Measurements from ENCODE around the gene SLC25A41.
A peak's percentile ranks its signal among the peaks of the same experiment; 100 is the strongest.
"Not testable (repeated sequence)": the region's sequence is repeated elsewhere in the genome, so short reads cannot be mapped to it uniquely, and the experiment has no call there.

SLC25A41 gene

DNA sequence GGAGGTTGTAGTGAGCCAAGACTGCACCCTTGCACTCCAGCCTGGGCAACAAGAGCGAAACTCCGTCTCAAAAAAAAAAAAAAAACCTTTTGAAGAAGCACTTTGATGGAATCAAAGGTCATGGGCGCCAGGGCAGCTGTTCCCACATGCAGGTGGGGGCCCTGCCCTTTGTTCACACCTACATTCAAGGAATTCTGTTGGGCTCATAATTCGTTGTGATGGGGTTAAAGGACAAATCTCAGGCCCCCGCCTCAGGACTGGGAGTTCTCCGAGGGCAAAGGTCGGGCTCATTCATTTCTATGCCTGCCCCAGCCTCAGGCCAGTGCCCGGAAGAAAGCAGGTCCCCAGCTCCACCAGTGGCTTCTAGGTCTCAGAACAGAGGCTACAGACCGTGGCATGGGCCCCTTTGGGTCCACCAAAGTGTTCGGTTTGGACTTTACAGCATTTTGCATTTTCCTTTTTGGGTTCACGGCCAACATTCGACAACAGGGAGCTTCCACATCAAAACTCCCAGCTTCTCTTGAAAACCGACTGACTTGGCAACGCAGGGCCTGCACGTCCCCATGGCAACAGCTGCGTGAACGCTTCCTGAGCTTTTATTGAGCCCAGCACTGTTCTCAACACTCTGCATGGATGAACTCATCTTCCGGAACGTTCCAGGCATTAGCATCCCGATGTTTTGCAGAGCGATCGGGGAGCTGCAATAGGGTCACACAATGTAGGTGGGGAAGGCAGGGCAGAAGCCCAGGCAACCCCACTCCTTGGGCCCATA lies 30.5 kb downstream of the SLC25A41 start:
- no peak for DNase-seq

DNA sequence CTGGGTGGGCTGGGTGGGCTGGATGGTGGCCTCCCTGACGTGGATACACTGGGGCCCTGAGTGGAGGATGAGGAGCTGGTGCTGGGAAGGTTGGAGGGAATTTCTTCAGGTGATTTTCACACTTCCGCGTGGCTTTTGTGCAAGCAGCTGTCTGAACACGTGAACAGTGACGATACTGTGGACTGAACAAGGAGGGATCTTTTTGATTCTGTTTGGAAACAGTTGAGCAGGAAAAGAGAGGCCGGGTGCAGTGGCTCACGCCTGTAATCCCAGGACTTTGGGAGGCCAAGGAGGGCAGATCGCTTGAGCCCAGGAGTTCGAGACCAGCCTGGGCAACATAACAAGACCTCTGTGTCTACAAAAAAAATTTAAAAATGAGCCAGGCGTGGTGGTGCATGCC lies 31.5 kb downstream of the SLC25A41 start:
- DNase-seq, result no peak

DNA sequence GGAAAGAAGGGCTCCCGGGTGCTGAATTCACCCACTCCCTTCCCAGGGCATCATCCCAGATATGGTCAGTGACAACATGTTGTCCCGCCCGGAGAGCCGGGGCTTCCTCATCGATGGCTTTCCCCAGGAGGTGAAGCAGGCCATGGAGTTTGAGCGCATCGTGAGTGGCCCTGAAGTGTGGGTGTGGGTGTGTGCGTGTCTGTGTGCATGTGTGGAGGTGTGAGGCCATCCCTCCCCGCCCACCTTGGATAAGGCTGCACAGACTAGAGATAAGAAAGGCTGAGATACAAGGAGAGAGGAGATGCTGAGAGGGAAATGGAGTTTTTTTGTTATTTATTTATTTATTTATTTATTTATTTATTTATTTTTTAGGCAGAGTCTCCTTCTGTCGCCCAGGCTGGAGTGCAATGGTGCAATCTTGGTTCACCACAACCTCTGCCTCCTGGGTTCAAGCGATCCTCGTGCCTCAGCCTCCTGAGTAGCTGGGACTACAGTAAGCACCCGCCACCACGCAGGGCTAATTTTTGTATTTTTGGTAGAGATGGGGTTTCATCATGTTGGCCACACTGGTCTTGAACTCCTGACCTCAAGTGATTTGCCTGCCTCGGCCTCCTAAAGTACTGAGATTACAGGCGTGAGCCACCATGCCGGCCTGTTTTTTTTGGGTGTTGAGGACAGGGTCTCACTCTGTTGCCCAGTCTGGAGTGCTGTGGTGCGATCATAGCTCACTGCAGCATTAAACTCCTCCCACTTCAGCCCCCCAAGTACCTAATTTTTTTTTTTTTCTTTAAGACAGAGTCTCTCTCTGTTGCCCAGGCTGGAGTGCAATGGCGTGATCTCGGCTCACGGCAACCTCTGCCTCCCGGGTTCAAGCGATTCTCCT lies 33.3 kb downstream of the SLC25A41 start:
- not testable (repeated sequence) for DNase-seq

DNA sequence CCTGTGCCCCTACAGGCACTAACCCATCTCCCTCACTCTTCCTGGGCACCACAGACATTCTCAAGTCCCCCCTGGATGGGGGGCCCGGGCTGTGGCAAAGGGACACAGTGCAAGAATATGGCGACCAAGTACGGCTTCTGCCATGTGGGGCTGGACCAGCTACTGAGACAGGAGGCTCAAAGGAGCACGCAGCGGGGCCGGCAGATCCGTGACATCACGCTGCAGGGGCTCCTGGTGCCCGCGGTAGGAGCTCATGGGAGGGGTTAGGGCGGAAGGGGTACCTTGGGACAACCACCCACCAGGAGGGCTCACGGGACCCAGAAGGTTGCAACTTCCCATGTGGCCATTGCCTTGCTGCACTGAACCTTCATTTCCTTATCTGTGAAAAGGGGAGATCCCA lies 37.3 kb downstream of the SLC25A41 start:
- DNase-seq, result no peak

DNA sequence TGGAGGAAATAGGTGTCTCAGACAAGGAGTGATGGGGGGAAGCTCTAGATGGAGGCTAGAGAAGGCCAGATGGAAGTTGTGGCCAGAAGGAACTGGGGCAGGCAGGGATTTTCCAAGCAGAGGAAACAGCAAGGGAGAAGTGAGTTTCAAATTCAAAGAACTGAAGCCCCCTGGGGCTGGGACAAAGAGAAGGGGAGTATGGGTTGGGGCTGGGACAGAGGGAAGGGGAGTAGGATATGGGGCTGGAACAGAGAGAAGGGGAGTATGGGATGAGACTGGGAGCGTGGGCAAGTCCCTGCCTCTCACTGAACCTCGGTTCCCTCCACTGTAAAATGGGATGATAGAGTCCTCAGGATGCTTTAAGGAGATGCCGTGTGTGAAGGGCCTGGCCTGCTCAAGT lies 38.7 kb downstream of the SLC25A41 start:
- no peak for DNase-seq

DNA sequence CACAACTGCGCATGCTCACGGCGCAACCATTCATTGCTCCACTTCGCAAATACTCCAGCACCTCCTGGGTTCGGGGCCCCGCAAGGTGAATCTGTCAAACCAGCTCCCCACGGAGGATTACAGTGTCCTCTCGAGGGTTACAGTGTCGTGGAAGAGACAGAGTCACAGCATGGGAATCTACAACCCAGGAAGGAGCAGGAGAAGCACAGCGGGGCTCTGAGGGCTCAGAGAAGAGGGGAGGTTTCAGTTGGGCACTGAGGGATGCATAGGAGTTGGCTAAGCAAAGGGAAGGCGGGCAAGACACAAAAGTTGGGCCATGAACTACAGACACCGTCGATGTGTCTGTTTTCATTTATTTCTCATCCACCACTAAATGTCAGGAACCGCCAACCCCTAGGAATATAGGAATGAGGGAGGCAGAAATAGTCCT lies 39.6 kb downstream of the SLC25A41 start:
- DNase-seq, result no peak

DNA sequence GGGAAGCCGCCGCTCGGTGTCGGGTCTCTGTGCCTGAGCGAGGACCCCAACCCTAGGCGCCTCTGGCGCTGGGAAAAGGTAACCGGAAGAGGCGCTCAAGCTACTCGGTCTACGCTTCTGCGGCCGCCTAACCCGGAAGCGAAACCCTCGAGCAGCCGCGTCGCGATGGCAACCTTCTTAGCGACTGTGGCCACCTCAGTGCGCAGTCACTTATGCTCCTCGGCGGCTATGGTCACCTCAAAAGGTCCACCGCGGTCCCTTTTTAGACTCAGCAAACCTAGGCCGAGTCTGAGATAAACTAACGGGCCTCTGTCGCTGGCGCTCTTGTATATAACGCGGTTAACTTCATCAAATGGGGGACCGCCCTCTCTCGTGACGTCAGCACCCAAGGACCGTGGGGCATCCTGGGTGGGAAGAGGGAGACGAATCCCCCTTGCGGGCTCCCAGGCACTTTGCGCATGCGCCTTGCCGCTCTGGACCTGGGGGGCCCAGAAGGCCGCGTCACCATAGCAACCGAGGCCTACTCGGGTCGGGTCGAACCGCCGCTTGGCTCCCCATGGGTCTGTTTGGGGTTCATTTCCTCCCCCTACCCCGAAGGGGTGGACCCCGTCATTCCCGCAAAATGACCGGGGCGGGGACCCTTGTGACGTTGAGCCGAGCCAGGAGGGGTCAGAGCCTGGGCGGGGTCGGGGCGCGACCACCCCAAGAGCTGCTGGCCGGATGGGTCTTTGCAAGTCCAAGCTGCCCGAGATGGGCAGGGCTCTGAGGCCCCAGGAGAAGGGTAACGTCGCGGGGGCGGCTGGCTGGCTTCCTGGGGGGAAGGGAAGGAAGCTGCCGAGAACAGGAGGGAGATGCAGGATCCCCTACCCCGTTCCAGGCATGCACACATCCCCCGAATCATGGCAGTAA lies 40.2 kb downstream of the SLC25A41 start, which contains the start of gene GTF2F1:
Gene GTF2F1 (minus strand): TSS at position 91 of the 909 bp plus-strand sequence. CDS start 169 bp downstream, outside the sequence.
- DNase-seq, result peak; percentile 80

DNA sequence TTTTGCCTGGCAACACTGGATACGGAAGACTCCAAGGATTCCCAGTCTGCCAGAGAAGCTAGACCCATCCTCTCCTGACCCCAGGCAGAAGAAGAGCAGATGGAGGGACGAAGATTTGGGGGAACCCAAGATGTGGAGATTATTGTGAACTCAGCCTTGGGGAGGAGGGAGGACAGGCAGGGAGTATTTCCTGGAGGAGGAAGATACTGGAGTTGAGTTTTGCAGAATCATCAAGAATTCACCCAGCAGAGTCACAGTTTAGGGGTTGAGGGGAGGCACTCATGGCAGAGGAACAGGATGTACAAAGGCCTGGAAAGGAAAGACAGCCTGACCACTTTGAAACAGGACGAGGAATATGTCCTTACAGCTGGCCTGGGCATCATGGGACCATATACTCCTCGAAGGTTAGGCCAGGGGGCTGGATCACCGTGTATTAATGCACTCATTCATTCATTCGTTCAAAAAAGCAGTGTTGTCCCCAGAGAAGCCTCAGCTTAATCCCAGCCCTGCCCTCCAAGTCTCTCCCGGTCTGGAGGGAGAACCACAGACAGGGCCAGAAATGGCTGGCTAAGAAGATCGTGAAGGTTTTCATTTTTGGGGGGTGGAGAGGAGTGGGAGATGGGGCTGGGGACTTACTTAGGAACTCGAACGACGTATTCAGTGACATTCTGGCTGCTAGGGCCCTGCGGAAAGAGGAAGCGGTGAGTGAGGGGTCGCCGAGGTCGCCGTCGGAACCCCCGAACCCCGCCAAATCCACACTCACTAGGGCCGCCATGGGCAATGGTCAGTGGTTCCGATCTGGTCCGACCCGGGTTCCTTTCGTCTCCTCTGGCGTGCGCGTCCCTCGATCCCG lies 41.1 kb downstream of the SLC25A41 start:
- DNase-seq, result no peak

DNA sequence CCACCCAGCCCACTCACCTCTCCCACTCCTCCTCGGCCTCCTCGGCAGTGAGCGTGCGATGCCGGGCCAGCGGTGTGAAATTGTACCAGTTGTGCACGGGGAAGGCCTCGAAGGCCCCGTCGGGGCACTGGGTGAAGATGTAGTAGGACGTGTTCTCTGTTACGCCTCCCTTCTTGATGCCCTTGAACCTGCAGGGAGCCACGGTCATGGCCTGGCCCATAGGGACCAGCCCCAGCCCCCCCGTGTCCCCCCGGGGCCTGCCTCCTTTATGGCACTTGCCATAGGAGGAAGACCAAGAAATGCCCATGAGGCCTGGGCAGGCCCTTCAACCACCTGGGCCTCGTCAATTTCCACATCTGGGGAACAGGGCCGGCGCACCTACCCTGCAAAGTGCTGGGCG lies 46.2 kb downstream of the SLC25A41 start:
- DNase-seq, result no peak

DNA sequence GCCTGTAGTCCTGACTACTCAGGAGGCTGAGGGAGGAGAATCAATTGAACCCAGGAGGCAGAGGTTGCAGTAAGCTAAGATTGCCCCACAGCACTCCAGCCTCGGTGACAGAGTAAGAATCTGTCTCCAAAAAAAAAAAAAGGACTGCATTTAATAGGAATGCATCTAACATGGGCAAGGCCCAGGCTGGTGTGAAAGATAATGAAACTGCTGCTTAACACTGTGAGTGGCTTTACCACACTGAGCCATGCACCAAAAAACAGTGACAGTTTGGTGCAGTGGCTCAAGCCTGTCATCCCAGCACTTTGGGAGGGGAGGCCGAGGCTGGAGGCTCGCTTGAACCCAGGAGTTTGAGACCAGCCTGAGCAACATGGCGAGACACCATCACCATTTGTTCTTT lies 49.2 kb downstream of the SLC25A41 start:
- DNase-seq, result no peak

DNA sequence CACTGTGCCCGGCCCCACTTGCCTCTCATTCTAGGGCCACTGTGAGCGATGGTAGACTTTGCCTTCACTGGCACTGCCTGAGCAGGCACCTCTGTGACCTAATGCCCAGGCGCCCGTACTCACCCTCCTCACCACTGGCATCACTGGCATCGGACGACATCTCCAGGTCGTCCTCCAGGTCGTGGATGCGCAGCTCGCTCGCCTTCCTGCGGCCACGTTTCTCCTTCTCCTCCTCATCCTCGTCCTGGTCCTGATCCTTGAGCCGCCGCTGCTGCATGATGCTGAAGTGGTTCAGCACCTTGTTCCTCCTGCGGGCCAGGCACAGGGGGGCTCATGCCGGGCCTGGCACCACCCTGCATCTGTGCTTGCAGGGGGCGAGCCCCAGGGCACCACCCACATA lies 50.4 kb downstream of the SLC25A41 start:
- DNase-seq, result no peak

DNA sequence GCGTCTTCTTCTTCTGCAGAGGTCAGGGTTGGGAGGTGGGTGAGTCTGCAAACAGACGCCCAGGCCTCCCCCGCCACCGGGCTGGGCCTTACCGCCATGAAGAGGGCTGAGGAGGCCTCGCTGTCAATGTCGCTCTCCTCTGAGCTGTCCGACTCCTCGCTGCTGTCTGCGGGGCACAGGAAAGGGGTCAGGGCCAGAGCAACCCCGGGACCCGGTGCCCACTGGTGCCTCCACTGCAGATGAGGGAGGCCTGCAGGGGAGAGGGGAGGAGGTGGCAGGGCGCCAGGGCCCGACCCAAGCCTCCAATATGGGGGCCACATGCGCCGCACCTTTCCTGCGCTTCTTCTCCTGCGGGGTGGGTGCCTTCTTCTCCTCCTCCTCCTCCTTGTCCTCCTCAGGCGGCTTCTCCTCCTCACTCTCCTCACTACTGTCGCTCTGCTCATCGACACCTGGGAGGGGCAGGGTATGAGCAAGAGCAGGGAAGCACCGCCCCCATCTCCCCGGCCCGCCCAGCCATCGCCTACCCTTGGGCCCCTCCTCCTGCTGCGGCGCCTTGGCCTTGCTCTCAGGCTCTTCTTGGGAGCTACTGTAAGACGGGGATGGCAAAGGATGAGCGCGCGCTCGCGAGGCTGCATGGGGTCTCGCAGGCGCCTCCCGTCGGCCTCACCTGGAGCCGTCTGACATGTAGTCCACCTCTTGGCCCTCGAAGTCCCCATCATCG lies 52.4 kb downstream of the SLC25A41 start:
- no peak for DNase-seq

DNA sequence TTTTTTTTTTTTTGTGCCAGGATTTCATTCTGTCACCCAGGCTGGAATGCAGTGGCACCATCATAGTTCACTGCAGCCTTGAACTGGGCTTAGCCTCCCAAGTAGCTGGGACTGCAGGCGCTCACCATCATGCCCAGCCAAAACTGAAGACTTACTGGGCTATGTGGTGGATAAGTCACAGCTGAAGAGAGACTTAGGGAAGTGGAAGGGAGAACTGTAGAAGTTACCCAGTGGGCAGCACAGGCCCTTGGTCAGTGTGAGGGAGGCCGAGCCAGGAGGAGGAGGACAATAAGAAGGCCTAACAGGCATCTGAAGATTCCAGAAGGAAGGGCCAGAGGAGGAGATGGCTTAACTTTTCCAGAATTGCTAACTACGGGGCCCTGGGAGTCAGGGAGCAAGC lies 53.8 kb downstream of the SLC25A41 start:
- DNase-seq, result no peak

DNA sequence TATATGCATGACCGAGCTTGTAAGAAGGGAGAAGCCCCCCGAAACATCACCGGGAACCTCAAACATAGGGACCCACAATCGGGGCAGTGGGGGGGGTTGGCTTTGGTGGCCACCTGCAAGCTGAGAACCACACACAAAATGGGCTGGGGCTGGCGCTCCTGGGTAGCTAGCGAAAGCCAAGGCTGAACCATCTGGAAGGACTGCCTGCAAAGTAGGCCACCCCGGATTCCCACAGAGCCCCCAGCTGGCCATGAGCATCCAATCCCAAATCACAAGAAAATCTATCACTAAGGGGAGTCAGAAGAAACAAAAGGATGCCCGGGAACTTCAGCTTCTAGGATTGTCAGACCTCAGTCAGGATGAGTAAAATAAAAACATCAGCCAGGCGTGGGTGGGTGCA lies 55.1 kb downstream of the SLC25A41 start:
- no peak for DNase-seq

DNA sequence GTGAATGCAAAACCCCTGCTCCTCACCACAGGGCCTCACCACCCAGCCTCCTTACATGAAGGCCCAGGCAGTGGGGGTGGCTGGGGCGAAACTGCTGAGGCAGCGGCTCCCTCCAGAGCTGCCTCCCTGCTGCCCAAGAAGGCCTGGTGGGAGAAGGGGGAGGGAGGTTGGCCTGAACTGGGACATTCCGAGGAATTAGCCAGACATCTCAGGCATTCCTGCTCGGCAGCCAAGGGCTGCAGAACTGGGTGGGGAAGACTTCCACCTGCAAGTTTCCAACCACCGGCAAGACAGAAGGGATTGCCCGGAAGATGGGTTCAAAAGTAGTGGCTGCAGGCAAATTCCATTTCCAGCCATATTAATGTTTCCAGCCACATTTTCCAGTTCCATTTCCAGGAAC lies 55.5 kb downstream of the SLC25A41 start:
- DNase-seq, result no peak

DNA sequence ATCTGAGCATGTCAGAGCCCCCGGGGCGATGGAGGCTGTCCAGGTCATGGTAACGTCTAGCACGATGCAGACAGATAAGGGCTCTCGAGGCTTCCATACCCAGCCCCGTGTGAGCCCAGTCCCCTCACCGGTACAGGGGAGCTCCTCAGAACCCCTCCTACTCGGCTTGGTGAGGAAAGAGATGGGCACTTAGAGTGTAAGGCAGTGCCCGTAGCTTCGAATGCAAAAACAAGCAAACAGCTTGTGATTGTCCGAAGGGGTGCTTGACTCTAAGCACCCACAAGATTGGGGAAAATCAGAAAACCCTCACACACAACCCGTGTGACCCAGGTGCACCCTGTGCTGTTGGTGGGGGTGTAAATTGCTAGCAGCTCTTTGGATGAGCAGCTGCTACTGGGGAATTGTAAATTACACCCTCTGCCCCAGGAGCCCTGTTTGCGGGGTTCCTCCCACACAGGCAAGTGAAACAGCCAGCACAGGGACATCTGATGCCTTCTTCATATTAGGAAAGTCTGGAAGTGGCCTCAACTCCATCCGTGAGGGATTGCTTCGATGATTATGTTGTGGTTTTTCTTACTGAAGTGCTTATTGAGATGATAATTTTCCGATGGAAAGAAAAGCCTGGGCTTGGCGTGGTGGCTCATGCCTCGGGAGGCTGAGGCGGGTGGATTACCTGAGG lies 56.9 kb downstream of the SLC25A41 start:
- no peak for DNase-seq
